ENCODE data around the gene NEURL1.

NEURL1 gene

GRCh38 chr10:103535595-103535994 lies 42.1 kb downstream of the NEURL1 start:
- H3K4me2 ChIP-seq (ENCODE audit: low read depth, low read length, poor library complexity, severe bottlenecking): no peak overlapping the region
- no peak overlapping the region for H3K4me3 ChIP-seq (ENCODE audit: insufficient read depth, low read length, poor library complexity, severe bottlenecking)
- H3K27me3 ChIP-seq (ENCODE audit: low read length): no peaks in the 10 kb centered on the region
- no peaks in the 10 kb centered on the region for H3K79me2 ChIP-seq (ENCODE audit: insufficient read depth, low read length)
- TF ChIP-seq, protein P1, sequence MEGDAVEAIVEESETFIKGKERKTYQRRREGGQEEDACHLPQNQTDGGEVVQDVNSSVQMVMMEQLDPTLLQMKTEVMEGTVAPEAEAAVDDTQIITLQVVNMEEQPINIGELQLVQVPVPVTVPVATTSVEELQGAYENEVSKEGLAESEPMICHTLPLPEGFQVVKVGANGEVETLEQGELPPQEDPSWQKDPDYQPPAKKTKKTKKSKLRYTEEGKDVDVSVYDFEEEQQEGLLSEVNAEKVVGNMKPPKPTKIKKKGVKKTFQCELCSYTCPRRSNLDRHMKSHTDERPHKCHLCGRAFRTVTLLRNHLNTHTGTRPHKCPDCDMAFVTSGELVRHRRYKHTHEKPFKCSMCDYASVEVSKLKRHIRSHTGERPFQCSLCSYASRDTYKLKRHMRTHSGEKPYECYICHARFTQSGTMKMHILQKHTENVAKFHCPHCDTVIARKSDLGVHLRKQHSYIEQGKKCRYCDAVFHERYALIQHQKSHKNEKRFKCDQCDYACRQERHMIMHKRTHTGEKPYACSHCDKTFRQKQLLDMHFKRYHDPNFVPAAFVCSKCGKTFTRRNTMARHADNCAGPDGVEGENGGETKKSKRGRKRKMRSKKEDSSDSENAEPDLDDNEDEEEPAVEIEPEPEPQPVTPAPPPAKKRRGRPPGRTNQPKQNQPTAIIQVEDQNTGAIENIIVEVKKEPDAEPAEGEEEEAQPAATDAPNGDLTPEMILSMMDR (IDR thresholded peaks at IDR 0.05; ENCODE audit: insufficient read depth, low read length, poor library complexity, severe bottlenecking): no peak
- no peak for TF ChIP-seq EZH2phosphoT487 (conservative IDR thresholded peaks at IDR 0.05; ENCODE audit: low read length)
- no peaks in the 10 kb centered on the region for H3K9me3 ChIP-seq (ENCODE audit: insufficient read depth, low read length)
- H3F3A ChIP-seq (ENCODE audit: insufficient read depth): no peaks in the 10 kb centered on the region
- no peaks in the 10 kb centered on the region for H3K36me3 ChIP-seq (ENCODE audit: low read length)
- no peak overlapping the region for H2AFZ ChIP-seq (ENCODE audit: low read depth, low read length, severe bottlenecking)
- no peak overlapping the region for H3K9ac ChIP-seq (ENCODE audit: low read length)
- no peaks in the 10 kb centered on the region for H4K20me1 ChIP-seq (ENCODE audit: low read depth, low read length)
- no peak overlapping the region for H3K27ac ChIP-seq (ENCODE audit: low read depth, low read length)
- H3K9me2 ChIP-seq (replicated peaks; ENCODE audit: insufficient read depth, low read length): no peaks in the 10 kb centered on the region

DNA sequence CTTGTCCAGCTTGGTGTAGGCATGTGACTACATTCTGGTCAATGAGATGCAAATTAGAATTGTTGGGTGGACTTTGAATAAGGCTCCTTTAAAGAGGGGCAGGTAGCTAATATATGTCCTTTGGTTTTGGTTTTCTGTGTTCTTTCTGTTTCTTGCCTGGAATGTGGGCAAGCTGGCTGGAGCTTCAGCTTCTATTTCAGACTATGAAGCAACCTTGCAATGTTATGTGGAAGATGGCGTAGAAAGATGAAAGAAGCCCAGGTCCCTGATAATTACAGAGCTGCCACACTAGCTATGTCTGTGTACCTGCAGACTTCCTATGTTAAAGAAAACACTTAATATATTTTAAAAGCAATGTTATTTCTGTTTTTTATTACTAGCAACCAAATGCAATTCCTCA lies 46.2 kb downstream of the NEURL1 start:
- H3K9me3 ChIP-seq (ENCODE audit: insufficient read depth, low read length): no peaks in the 10 kb centered on the region
- no peak for TF ChIP-seq EZH2phosphoT487 (conservative IDR thresholded peaks at IDR 0.05; ENCODE audit: low read length)
- TF ChIP-seq, protein P1 (IDR thresholded peaks at IDR 0.05; ENCODE audit: insufficient read depth, low read length, poor library complexity, severe bottlenecking): no peak
- H3K36me3 ChIP-seq (ENCODE audit: low read length): no peaks in the 10 kb centered on the region
- H3K79me2 ChIP-seq (ENCODE audit: insufficient read depth, low read length): no peaks in the 10 kb centered on the region
- no peaks in the 10 kb centered on the region for H3F3A ChIP-seq (ENCODE audit: insufficient read depth)
- H4K20me1 ChIP-seq (ENCODE audit: low read depth, low read length): no peaks in the 10 kb centered on the region
- no peak overlapping the region for H3K9ac ChIP-seq (ENCODE audit: low read length)
- no peak overlapping the region for H3K4me3 ChIP-seq (ENCODE audit: insufficient read depth, low read length, poor library complexity, severe bottlenecking)
- no peak overlapping the region for H2AFZ ChIP-seq (ENCODE audit: low read depth, low read length, severe bottlenecking)
- no peaks in the 10 kb centered on the region for H3K27me3 ChIP-seq (ENCODE audit: low read length)
- H3K27ac ChIP-seq (ENCODE audit: low read depth, low read length): no peak overlapping the region
- no peak overlapping the region for H3K4me2 ChIP-seq (ENCODE audit: low read depth, low read length, poor library complexity, severe bottlenecking)
- no peaks in the 10 kb centered on the region for H3K9me2 ChIP-seq (replicated peaks; ENCODE audit: insufficient read depth, low read length)

- TF ChIP-seq, protein P1 (IDR thresholded peaks at IDR 0.05; ENCODE audit: insufficient read depth, low read length, poor library complexity, severe bottlenecking): no peak
- no peak for TF ChIP-seq EZH2phosphoT487 (conservative IDR thresholded peaks at IDR 0.05; ENCODE audit: low read length)
These were observed 47.2 kb downstream of the NEURL1 start for GRCh38 chr10:103540722-103541121.

More at GRCh38 chr10:103540722-103541121, 47.2 kb downstream of the NEURL1 start:
- H2AFZ ChIP-seq (ENCODE audit: low read depth, low read length, severe bottlenecking): no peak overlapping the region
- no peak overlapping the region for H3K27ac ChIP-seq (ENCODE audit: low read depth, low read length)
- no peak overlapping the region for H3K9ac ChIP-seq (ENCODE audit: low read length)
- H3K27me3 ChIP-seq (ENCODE audit: low read length): no peaks in the 10 kb centered on the region
- H3K36me3 ChIP-seq (ENCODE audit: low read length): no peaks in the 10 kb centered on the region
- no peaks in the 10 kb centered on the region for H3K79me2 ChIP-seq (ENCODE audit: insufficient read depth, low read length)
- H3K9me3 ChIP-seq (ENCODE audit: insufficient read depth, low read length): no peaks in the 10 kb centered on the region
- no peak overlapping the region for H3K4me2 ChIP-seq (ENCODE audit: low read depth, low read length, poor library complexity, severe bottlenecking)
- no peaks in the 10 kb centered on the region for H4K20me1 ChIP-seq (ENCODE audit: low read depth, low read length)
- H3K9me2 ChIP-seq (replicated peaks; ENCODE audit: insufficient read depth, low read length): no peaks in the 10 kb centered on the region
- no peaks in the 10 kb centered on the region for H3F3A ChIP-seq (ENCODE audit: insufficient read depth)
- no peak overlapping the region for H3K4me3 ChIP-seq (ENCODE audit: insufficient read depth, low read length, poor library complexity, severe bottlenecking)
